ENCODE measurements around the gene TIAM1.

TIAM1 gene

DNA sequence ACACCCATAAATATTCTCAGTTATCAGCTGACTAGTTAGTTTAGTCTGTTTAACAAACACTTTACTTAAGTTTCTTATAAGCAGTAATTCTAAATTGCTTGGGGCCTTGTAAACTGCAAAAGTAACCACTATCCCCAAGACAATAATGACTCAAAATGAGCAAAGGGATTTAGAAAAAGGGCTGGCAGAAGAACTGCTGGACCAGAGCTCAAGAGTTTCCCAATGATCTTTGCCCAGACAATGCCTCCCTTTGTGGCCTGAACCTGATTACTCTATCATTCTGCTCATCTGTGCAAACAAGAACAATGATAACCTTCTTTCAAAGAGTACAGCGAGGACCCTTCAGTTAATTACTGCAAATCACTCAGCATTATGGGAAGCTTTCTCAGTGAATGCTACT is 123.5 kb downstream of the TIAM1 start:
- no peak for DNase-seq (ENCODE audit: low read depth)
- TF ChIP-seq, protein P1, sequence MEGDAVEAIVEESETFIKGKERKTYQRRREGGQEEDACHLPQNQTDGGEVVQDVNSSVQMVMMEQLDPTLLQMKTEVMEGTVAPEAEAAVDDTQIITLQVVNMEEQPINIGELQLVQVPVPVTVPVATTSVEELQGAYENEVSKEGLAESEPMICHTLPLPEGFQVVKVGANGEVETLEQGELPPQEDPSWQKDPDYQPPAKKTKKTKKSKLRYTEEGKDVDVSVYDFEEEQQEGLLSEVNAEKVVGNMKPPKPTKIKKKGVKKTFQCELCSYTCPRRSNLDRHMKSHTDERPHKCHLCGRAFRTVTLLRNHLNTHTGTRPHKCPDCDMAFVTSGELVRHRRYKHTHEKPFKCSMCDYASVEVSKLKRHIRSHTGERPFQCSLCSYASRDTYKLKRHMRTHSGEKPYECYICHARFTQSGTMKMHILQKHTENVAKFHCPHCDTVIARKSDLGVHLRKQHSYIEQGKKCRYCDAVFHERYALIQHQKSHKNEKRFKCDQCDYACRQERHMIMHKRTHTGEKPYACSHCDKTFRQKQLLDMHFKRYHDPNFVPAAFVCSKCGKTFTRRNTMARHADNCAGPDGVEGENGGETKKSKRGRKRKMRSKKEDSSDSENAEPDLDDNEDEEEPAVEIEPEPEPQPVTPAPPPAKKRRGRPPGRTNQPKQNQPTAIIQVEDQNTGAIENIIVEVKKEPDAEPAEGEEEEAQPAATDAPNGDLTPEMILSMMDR (conservative IDR thresholded peaks at IDR 0.05; ENCODE audit: low read depth, low read length): no peak
- H3K4me3 ChIP-seq (ENCODE audit: low read length): no peak overlapping the region

DNA sequence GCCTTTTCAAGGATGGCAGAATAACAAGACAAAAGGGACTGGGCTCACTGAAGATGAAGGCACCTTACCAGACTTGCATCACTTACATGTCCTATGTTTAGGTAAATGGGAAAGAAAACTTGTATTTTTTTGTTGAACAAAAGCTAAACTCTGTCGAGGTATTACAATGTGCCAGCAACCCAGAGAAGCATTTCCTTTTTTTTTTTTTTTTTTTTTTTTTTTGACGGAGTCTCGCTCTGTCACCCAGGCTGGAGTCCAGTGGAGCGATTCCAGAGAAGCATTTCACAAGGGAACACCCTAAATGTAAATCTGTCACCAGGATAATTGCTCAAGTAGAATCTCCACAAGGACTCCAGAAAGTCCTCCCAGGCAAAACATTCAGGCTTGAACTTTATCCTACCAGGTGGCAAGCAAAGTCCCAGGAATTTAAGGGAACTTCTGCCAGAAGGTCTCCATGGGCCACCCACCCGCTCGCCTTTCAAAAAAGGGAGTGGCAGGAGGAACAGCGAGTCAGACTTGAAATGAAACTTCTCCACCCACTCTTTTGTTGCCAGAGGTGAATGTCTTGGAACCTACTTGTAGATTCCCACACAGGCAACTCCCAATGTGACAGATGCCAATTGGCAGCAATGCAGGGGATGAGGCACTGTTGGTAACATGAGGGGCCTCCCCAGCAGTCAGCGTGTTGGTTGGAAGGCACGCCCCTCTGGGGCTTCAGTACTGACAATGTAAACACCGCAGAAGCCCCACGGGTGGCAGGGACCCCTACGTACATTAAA is 125.0 kb downstream of the TIAM1 start:
- DNase-seq (ENCODE audit: low read depth): no peak
- TF ChIP-seq, protein P1 (conservative IDR thresholded peaks at IDR 0.05; ENCODE audit: low read depth, low read length): no peak
- H3K4me3 ChIP-seq (ENCODE audit: low read length): no peak overlapping the region

DNA sequence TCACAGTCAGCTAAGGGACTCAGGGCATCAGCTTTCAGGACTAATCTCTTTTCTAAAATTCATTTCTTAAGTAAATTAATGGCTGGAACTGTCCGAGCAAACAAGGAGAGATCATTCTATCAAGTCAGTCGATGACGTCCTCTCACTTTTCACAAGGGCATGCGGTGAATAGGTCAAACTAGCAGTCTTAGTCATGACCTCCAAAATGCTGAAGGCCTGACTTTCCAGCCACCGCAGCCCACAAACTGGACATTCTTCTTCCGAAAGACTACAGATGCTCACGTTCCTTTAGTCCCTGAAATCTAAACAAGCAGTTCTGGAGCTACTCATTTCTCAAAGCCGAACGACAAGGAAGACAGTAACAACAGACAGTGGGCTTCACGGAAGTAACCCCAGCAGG is 127.9 kb downstream of the TIAM1 start:
- no peak overlapping the region for H3K4me3 ChIP-seq (ENCODE audit: low read length)
- TF ChIP-seq, protein P1 (conservative IDR thresholded peaks at IDR 0.05; ENCODE audit: low read depth, low read length): no peak
- DNase-seq (ENCODE audit: low read depth): no peak

DNA sequence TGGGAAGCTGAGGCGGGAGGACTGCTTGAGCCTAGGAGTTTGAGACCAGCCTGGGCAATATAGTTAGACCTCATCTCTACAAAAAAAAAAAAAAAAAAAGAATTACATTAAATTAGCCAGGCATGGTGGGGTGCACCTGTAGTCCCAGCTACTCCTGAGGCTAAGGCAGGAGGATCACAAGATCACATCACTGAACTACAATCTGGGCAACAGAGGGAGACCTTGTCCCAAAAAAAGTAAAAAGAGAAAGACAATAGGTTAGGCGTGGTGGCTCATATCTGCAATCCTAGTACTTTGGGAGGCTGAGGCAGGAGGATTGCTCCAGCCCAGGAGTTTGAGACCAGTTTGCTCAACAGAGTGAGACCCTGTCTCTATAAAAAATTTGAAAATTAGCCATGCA is 130.3 kb downstream of the TIAM1 start:
- TF ChIP-seq, protein P1 (conservative IDR thresholded peaks at IDR 0.05; ENCODE audit: low read depth, low read length): no peak
- no peak overlapping the region for H3K4me3 ChIP-seq (ENCODE audit: low read length)
- DNase-seq (ENCODE audit: low read depth): no peak

DNA sequence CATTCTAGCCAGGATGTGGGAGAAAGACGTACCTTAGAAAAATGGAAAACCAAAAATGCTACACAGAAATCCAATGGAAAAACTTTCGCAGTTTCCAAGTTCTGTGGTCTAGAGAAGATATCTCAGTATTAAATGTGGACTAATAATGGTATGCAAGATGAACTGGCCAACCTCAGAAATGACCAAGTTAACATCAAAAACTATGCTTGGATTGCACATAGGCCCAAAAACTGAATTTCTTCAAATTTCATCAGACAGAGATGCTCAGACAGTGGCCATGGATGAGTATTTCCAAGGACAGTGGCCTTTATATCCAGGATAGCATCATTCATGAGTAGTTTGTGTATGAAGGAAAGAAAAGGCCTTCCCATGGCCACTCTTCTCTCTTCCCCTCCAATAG is 132.2 kb downstream of the TIAM1 start:
- DNase-seq (ENCODE audit: low read depth): no peak
- TF ChIP-seq, protein P1 (conservative IDR thresholded peaks at IDR 0.05; ENCODE audit: low read depth, low read length): no peak
- no peak overlapping the region for H3K4me3 ChIP-seq (ENCODE audit: low read length)

DNA sequence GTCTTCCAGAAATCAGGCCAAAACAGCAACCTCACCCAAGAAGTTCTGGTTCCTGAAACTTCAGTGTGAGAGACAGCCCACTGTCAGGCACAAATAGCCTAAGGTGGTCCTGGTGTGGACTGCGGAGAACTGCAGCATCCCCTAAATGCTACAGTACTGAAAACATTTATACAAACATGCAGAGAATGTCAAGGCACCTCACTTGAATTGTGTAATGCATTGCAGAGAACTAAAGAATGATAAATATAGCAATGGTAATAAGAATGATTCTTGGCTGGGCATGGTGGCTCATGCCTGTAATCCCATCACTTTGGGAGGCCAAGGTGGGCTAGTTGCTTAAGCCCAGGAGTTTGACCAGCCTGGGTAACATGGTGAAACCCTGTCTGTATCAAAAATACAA is 138.6 kb downstream of the TIAM1 start:
- H3K4me3 ChIP-seq (ENCODE audit: low read length): no peak overlapping the region
- TF ChIP-seq, protein P1 (conservative IDR thresholded peaks at IDR 0.05; ENCODE audit: low read depth, low read length): no peak
- DNase-seq (ENCODE audit: low read depth): no peak

DNA sequence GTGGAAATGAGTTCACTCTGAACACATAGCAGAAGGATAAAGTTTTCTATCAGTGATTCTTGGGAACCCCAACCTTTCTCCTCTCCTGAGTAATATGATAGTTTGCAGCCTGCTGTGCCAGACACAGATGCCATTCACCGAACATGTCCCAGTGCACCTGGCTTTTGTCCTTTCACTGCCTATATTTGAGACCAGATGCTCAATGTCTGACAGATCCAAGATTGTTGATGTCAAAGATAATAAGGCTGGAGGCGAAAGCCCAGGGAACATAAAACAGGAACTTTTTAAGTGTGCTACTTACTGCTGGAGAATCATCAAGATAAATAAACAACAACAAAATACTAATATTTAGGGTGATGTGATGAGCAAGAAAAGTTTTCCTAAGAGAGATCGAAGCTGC is 139.3 kb downstream of the TIAM1 start:
- TF ChIP-seq, protein P1 (conservative IDR thresholded peaks at IDR 0.05; ENCODE audit: low read depth, low read length): no peak
- DNase-seq (ENCODE audit: low read depth): no peak
- H3K4me3 ChIP-seq (ENCODE audit: low read length): no peak overlapping the region

All from retinal pigment epithelial cell (primary cell).